HTERT RPE-1 (cell line): ENCODE measurements around the gene NOC2L.

ENCODE experiments used
- in situ Hi-C: fragments of 300-500 bp; cut with MboI; formaldehyde crosslinking; loops from 4 replicates; pipeline ENCODE4 v1.14.3; 2020; ENCODE audit warnings: low sequenced_read_pairs

NOC2L gene

GRCh38 chr1:944341-945325 is 14.4 kb downstream of the NOC2L start:
- in situ Hi-C loops, result no loop called here

GRCh38 chr1:943545-944340 is 15.3 kb downstream of the NOC2L start:
- in situ Hi-C loops, result no loop called here

- in situ Hi-C loops, result no loop called here
Measured at GRCh38 chr1:942864-943533, 16.1 kb downstream of the NOC2L start.

DNA sequence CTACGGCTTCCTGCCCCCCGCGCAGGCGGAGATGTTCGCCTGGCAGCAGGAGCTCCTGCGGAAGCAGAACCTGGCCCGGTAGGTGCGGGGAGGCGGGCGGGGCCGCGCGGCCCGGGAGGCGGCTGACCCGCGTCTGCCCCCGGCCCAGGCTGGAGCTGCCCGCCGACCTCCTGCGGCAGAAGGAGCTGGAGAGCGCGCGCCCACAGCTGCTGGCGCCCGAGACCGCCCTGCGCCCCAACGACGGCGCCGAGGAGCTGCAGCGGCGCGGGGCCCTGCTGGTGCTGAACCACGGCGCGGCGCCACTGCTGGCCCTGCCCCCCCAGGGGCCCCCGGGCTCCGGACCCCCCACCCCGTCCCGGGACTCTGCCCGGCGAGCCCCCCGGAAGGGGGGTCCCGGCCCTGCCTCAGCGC is 16.6 kb downstream of the NOC2L start:
- in situ Hi-C loops, result no loop called here

GRCh38 chr1:941588-942383 is 17.3 kb downstream of the NOC2L start:
- in situ Hi-C loops, result no loop called here

DNA sequence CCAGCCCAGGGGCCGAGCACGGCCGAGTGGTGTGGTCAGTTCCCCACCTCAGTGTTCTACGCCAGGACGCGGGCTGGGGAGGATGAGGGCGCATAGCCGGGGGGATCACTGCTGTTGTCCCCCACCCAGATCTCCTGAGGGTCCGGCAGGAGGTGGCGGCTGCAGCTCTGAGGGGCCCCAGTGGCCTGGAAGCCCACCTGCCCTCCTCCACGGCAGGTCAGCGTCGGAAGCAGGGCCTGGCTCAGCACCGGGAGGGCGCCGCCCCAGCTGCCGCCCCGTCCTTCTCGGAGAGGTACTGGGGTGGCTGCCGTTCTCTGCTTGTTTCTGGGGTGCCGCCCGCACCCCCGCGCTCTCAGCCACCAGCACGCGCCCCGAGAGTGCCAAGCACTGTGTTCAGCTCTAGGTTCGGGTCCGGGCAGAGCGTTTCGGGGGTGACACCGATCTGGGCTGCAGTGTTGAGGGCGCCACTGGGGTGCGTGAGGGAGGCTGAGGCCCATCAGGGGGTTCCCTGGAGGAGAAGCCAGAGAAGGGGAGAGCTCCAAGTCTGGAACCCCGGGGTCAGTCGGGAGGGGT is 18.0 kb downstream of the NOC2L start:
- in situ Hi-C loops, result no loop called here

GRCh38 chr1:940107-941014 is 18.7 kb downstream of the NOC2L start:
- in situ Hi-C loops, result no loop called here

- in situ Hi-C loops, result no loop called here
Measured at GRCh38 chr1:939511-940106, 19.4 kb downstream of the NOC2L start.

DNA sequence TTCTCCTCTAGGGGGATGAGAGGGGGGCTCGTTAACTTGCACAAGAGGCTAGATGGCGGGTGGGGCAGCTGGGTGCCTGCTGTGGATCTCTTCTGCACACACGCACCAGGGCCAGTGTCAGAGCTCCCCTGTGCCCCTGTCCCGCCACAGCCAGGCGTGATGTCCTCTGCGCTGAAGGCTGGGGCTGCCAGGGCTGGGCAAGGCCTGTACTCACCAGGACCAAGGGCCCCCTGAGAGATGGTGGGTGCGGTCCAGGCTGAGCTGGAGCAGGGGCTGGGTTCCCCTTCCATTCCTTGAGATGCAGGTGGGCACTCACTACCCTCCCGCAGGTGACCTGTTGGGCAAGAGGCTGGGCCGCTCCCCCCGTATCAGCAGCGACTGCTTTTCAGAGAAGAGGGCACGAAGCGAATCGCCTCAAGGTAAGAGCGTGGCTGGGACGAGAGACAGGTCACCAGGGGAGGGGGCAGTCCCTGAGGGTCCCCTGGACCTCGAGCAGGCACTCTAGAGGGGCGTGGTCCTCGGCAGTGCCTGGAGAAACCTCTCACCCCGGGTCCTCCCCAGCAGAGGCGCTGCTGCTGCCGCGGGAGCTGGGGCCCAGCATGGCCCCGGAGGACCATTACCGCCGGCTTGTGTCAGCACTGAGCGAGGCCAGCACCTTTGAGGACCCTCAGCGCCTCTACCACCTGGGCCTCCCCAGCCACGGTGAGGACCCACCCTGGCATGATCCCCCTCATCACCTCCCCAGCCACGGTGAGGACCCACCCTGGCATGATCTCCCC is 20.2 kb downstream of the NOC2L start:
- in situ Hi-C loops, result no loop called here

GRCh38 chr1:938088-938683 is 20.9 kb downstream of the NOC2L start:
- in situ Hi-C loops, result no loop called here

DNA sequence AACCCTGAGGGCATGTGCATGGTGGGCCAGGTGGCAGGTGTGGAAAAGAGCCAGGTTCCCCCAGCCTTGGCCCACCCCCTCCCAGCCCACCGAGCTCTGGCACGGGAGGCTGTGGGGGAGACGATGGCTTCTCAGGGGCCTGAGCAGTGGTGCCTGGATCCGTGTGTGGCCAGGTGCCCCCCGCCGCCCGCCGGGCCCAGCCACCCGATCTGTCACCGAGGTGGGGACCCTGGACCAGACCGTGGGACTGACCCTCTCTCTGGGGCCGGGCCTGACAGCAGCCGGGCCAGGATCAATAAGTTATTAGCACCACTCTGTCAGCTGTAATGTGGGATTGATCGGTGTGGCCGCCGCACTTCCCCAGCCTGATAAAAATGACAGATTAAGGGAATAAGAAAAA is 21.5 kb downstream of the NOC2L start:
- in situ Hi-C loops, result no loop called here

- in situ Hi-C loops, result no loop called here
Measured at GRCh38 chr1:936348-937264, 22.4 kb downstream of the NOC2L start.

DNA sequence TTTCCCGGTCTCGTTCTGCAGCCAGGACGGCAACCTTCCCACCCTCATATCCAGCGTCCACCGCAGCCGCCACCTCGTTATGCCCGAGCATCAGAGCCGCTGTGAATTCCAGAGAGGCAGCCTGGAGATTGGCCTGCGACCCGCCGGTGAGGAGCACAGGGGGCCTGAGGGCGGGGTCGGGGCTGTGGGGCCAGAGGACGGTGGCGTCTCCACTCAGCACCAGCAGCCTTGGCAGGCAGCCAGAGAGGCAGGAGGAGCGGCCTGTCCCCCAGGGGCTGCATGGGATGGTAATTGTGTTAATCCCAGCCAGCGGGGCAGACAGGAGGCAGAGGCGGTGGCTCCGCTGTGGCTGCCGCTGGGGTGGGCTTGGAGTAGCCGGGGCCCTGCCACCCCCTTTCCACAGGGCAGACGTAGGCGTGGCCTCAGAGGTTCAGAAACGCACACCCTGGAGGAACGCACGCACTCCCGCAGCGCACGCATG is 23.3 kb downstream of the NOC2L start:
- in situ Hi-C loops, result no loop called here

DNA sequence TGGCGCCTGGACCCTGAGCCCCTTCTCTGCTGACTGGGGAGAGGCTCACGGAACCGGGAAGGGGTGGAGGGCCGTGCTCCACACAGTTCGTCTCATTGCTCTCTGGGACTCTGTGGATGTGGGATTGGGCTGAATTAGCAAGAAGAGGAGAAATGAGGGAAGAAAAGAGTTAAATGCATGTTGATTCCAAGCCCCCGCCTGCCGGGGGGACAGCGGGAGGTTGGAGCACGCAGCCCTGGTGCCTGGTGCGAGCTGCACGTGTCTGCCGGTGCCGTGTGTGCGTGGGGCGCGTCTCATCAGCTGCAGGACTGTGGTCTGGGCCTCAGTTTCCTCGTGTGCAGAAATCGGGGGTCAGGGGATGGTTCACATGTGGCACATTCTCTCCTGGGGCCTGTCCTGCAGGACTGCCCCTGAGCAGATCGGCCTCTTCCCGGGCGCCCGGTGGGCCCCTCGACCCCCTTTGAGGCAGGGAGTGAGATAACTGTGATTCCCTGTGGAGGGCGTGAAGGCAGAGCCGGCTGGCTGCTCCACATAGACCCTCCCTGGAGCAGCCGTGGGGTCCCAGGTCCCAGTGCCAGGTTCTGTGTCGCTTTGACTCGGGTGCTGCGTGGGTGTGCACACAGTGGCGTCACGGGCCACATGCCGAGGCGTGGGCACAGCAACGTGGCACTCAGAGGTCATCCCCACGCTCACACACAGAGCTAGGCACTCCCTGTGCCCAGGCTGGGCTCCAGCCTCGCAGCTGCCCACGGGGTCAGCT is 23.9 kb downstream of the NOC2L start:
- in situ Hi-C loops, result no loop called here

DNA sequence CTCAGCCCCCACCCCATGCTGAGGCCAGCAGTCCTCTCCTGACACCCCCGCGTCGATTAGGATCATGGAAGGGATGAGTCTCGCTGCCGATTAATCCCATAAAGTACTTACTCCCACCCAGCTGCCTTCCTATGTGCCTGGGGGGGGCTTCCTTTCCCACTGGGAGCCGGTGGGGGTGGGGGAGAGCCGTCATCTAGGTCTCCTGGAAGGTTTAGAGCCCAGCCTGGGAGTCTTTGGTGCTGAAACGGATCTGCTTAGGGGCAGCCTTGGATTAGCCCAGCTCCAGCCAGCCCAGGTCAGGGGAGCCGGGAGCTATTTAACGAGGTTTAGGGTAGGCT is 25.5 kb downstream of the NOC2L start:
- in situ Hi-C loops, result no loop called here
